Measurements from ENCODE around the gene ADCY2.

Gene ADCY2

DNA sequence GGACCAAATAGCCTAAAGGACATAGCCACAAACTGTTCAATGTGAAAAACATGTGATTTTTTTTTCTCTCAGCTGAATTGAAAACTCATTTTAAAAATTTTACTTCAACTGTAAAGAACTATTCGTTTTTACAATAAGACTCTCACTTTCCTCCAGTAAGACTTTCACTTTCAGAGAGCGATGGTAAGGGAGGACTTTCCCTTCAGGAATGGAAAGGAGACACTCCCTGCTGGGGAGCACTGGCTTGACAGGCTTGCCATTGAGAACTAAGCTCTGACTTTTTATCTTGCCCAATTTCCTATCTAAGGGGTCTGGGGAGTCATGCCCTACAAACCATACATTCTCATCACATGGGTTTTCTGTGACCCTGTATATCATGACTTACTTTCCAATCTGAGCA lies 268.3 kb downstream of the ADCY2 start:
- DNase-seq (ENCODE audit: low read depth in 2 of 2): no peak

DNA sequence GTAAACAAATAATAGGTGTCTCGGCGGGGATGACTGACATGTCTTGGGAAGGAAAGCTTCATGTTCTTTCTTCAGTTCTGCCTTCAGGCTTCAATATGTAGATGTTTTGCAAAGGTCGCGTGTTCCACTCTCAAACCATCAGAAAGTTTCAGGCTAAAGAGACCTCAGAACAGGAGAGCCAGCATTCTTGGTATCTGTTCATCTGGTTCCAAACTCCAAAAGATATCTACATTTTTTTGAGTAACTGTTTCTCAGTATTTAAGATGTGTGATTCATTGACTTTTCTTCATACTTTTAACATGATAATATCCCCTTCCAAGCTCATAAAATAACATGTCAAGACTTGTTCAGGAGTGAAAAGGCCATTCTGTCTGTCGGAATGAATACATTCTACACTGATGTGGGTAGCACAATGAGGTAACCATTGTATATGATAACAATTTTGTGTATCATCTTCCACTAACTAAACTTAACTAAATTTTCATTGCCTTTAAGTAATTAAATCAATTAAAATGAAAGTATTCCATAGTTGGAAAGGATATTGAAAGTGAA lies 271.4 kb downstream of the ADCY2 start:
- no peak for DNase-seq (ENCODE audit: low read depth in 2 of 2)

DNA sequence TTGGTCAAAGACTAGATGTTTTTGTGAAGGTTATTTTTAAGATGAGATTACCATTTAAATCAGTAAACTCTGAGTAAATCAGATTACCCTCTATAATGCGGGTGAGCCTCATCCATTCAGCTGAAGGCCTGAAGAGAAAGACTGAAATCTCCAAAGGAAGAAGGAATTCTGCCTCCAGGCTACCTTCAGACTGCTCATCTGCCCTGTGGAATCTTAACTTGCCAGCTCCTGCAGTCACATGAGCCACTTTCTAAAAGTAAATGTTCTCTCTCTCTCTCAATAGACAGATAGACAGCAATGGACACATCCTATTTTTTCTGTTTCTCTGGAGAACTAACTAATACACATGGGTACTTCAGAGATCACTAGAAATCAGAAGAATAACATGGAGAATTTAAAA lies 272.2 kb downstream of the ADCY2 start:
- no peak for DNase-seq (ENCODE audit: low read depth in 2 of 2)

DNA sequence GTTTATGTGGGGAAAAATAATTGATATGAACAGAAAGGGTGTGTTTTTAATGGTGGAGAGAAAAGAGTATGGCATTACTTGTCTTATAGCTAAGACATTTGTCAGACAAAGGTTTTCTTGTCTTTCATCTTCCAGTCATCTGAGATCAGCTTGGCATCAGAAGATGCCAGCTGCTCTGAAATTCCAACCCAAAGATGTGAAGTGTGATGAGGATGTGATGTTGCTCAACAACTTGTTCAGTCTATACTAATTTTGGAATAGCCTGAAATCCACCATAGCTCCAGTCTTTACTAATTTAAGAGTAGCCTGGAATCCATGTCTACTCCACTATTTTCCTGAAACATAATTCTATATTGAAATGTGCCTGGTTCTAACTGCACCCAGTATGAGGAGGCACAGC lies 272.7 kb downstream of the ADCY2 start:
- DNase-seq (ENCODE audit: low read depth in 2 of 2): no peak

DNA sequence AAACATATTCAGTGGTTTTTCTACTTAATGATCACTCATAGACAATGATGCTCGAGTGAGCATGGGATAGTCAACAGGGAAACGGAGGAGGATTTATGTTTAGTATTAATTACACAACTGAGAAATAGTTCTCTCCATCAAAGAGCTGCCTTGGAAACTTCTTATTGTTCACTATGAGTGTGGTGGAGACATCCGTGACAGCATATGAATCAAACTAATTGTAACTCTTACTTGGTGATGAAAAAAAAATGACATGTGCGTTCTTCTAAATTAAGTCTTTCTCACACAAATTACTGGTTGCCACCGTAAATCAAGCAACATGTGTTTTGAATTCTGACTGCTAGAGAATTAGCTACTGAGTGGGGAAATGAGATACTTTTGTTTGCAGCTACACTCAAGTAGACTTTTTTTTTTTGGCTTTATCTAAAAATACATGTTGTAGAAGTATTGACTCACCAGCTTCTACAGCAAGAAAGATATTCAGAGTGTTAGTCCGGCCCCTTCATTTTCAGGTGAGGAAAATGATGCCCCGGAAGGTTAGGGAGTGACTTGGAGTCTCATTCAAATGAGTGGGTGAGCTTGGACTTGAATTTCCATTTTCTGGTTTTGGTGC lies 275.5 kb downstream of the ADCY2 start:
- no peak for DNase-seq (ENCODE audit: low read depth in 2 of 2)

DNA sequence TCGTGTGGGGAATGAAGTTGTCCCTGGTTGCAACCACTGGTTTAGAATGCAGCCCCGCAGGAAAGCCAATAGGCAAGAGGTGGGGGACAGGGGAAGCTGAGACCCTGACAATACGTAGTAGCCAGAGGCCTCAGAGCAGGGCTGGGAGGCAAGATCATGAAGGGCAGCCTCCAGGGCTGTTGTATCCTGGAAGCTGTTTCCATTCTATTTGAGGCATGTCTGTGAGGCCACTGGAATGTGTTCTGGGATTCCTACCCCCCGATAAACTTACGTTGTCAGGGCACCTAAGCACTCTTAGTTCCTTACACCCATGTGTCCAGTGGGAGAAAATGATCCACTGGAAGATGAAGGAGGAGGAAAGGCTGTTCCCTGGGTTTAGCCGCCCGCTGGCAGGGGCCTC lies 277.7 kb downstream of the ADCY2 start:
- no peak for DNase-seq (ENCODE audit: low read depth in 2 of 2)

DNA sequence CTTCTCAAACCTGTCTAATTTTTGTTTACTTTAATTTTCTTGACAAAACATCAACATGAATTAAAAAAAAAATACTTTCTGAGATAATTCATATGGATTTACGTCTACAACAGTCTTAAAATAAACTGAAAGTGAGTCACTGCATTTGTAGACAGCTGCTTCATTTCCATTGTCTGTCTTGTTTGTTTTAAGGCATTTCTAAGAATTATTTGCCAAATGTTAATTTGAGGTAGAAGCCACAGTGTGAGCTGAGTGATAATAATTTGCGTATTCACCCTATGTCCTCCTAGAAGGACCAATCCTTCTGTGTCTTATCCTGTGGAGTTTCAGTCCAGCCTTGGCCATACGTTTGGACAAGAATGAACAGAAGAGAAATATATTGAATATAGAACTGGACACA lies 280.5 kb downstream of the ADCY2 start:
- DNase-seq (ENCODE audit: low read depth in 2 of 2): no peak

DNA sequence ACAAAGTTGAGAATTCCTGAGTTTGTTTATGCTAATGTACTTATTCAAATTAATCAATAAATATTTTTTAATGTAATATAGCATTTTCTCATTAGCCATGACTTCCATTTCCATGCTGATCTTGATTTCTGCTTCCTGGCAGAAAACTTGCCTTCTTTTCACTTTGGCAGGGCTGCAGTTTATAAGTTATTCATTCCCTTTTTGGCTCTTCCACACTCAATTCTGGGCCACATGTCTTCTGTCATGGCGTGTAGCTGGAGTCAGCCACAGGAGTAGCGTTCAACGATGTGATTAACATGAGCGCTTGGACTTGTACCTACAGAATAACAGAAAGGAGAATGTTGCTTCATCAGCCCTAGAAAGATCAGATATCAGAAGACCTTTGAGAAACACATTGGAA lies 282.1 kb downstream of the ADCY2 start:
- no peak for DNase-seq (ENCODE audit: low read depth in 2 of 2)

DNA sequence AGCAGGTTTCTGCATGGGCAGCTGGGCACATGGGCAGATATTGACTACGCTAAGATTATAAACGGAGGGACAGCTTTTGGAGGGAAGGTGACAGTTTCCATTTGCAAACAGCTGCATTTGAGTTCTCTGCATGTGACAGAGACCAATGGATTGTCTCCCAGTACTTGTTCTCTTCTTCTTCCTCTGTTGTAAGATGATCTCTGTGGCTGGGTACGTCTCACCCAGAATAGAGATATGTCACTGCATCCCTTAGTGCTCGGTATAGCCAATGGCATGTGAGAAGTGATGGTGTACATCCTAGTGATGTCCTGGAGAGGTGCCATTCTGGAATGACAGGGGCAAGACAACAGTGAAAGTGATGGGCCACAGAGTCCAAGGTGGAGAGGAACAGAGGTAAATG lies 283.7 kb downstream of the ADCY2 start:
- no peak for DNase-seq (ENCODE audit: low read depth in 2 of 2)

DNA sequence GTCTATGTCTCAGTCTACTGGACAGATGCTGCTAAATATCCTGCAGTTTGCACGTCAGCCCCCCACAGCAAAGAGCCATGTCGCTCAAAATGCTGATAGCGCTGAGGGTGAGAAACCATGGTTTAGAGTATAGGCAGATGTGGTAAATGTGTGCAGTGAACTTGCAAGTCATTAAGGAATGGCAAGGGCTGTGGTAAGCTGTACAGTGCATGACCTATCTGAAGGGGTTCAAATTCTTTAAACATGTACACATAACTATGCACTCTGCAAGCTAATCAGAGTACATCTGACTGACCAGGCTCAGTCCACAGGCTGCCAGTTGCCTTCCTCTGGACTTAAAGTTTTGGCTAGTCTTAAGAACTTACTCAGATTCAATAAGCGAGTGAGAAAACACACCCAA lies 284.3 kb downstream of the ADCY2 start:
- no peak for DNase-seq (ENCODE audit: low read depth in 2 of 2)

DNA sequence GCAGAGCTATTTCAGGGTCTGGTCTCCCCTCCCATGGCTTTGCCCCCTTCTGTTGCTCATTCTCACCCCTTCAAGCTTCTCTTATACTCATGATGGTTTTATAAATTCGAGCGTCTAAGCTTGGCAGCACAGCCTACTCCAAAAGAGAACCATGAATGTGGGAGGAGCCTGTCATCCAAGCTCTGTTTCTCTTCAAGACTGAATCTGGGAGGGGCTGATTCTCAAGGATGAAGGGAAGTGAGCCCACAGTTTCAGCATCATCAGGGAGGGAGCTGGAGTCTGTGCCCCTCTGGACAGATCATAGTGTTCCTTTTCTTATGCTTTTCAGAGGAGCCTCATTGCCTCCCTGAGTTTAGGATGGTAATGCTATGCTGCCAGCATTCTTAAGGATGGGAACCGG lies 286.4 kb downstream of the ADCY2 start:
- no peak for DNase-seq (ENCODE audit: low read depth in 2 of 2)

DNA sequence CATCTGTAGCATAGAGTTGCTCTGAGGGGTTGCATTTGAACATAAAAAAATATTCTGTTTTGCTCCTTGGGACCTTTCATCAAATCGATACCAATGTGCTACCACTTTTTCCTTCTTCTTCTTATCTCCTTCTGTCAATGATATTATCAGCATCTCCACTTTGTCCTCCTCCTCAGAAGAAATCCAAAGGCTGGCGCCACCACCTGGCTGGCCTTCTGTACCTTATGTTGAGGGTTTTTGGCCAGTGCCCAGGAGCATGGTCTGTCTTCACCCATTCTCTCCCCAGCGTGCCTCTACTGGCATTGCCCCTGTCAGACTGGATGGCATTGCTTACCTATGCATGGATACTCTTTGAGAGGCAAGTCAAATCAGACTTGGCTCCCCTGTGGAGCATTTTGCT lies 287.8 kb downstream of the ADCY2 start:
- no peak for DNase-seq (ENCODE audit: low read depth in 2 of 2)

DNA sequence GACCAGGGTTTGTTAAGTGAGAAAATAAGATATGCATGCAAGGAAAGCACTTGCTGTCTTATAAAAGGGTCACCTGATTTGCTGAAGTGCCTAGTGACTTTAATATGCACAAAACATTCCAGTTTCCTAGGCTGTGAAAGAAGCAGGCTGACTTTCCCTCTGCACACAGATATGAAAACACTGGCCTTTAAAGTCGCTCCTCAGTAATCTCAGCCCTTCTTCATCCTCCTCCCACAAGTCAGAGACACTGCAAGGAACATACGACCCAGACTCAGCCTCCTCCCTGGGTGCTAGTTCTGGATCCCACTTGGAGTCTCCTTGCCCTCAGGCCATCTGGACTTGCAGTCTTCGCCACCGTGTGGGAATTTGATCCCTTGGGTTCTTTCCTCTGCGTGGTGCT lies 288.9 kb downstream of the ADCY2 start:
- no peak for DNase-seq (ENCODE audit: low read depth in 2 of 2)

DNA sequence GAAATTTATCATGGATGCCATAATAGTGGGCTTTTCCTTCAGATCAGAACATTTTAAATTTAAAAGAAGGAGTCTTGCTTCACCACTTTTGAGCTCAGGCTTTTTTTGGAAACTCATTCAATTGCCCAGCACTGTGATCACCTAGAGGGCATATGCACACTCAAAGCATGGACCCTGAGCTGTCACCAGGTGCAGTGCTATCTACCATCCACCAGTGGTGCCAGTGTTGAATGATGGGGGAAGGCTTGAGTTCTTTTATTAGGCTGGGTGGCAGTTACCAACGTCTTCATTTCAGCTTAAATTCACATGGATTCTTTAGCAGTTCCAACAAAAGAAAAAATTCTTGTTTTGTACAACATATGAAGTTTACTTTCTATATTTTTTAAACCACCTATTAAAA lies 290.9 kb downstream of the ADCY2 start:
- DNase-seq (ENCODE audit: low read depth in 2 of 2): no peak

DNA sequence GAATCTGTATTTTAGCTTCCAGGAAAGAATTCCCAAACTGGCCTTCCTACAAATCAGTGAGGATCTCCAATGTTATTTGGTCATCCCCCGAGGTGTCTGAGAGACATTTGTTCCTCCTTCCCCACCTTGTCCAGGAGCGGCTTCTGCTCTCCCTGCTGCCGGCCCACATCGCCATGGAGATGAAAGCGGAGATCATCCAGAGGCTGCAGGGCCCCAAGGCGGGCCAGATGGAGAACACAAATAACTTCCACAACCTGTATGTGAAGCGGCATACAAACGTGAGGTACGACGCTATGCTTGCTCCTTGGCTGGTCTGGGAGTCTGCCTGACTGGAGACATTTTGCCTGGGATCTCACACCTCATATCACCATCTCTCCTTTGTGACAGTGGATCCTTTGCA lies 294.6 kb downstream of the ADCY2 start:
- DNase-seq (ENCODE audit: low read depth in 2 of 2): no peak

DNA sequence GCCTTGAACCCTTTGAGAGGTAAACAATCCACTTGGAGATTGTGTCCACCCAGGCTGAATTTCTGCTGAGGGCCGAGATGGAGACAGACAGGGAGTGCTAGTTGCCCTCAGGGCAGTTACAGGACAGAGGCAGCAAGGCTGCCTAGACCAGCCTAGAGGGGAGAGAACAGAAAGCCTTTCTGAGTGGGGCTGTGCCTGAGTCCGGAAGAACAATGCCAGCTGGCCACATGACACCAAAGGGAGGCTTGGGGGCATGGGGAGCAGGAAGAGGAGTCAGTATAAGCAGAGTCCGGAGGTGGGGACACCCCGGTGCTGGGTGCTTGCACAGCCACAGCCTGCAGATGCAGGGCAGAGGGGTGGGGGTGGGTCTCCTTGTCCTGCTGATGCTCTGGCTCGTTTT lies 309.3 kb downstream of the ADCY2 start:
- DNase-seq (ENCODE audit: low read depth in 2 of 2): no peak

DNA sequence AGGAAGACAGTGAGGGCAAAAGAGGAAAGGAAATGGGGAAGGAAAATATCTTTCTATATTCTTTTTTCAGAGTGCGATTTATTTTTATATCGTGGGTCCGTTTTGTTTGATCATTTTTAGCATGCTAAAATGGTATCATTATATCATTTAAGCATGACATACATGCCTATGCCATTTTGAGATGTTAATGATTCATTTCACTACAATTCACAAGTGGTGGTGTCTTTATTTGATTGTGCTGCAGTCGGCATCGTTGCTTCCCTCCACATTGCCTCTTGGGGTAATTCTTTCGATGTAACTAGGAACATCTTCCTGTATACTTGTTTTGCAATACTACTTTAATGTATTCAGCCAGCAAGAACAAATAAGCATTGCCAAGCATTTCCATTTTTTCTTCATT lies 309.8 kb downstream of the ADCY2 start:
- no peak for DNase-seq (ENCODE audit: low read depth in 2 of 2)

DNA sequence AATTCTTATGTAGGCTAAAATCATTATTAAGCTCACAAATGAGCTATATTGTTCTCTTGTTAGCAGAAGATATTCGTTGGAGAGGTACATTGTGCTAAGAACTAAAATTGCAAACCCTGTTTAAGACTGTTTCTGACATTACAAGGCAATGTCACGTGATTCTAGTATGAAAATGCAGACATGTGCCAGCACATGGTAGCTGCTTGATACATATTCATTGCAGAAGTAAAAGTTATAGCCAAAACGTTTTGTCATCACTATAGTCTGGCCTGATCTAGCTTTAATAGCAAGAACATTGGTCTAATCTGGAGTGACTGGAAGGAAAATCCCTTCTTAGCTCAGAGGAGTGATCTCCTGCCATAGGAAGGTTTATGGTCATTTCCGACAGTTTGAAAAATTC lies 310.3 kb downstream of the ADCY2 start:
- DNase-seq (ENCODE audit: low read depth in 2 of 2): no peak

DNA sequence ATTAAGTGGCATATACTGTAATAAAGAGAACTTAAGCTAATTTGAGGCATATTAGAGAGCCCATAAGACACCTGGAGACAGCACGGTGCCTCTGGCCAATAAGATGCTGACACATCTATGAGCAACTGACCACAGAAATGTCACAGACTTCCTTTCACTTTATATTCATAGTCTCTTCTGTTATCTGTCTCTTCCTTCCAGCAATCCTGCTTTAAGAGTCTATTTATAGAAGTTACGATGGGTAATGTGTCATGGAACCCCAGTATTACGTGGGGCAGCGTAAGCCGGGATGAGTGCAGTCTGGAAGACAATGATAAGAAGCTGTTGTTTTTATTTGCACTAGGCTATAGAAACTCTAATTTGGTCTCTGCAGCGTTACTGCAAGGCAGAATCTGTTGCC lies 318.2 kb downstream of the ADCY2 start:
- DNase-seq (ENCODE audit: low read depth in 2 of 2): no peak

DNA sequence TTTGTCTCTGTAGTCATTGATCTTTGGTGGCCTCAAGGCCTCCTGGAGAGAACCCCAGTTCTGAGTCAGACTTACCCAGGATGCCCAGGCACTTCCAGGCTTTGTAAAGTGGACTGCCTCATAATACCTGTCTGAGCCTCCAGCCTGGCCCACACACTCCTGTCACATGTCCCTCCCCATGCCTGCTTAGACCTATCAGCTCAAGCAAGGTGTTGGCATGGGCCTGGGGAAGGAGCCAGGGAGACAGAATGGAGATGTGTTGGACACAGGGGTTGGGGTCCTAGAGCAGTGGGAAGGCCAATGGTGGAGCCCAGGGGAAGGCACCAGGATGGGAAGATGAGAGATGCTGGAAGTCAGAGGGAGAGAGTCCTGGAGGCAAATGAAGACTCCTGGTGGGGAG lies 318.8 kb downstream of the ADCY2 start:
- DNase-seq (ENCODE audit: low read depth in 2 of 2): no peak

DNA sequence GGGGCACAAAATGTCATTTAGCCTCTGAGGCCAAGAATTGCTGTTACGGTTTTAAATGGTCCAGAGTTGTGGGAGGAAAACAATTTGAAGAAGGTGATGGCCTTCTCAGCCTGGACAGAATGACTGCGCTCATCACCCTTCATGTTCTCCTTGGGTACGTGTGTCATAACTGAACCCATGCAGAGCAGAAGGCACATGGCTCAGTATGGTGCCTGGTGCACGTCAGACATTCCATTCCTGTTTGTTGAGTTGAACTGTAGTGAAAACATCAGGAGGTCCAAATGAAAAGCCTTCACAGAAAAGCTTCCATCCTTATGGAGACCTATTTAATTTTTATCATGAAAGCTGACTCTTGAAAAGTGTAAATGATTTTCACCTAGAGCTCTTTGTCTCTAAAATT lies 321.8 kb downstream of the ADCY2 start:
- DNase-seq (ENCODE audit: low read depth in 2 of 2): no peak

DNA sequence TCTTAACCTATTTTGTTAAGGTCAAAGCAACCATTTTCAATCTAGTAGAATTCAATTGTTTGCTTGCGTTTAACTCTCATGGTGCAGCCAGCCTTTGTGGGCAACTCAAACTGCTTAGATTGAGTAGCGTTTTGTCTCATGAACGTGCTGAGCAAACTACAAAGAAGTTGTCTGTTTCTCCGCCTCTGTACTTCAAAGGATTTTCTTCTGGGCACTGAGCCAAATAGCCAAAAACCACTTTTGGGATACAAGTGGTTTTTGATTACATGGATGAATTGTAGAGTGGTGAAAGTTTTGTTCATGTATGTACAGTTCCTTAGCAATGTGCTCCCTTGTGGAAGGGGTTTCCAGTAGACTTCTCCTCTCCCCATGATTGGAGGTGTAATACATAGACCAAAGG lies 332.1 kb downstream of the ADCY2 start:
- no peak for DNase-seq (ENCODE audit: low read depth in 2 of 2)

DNA sequence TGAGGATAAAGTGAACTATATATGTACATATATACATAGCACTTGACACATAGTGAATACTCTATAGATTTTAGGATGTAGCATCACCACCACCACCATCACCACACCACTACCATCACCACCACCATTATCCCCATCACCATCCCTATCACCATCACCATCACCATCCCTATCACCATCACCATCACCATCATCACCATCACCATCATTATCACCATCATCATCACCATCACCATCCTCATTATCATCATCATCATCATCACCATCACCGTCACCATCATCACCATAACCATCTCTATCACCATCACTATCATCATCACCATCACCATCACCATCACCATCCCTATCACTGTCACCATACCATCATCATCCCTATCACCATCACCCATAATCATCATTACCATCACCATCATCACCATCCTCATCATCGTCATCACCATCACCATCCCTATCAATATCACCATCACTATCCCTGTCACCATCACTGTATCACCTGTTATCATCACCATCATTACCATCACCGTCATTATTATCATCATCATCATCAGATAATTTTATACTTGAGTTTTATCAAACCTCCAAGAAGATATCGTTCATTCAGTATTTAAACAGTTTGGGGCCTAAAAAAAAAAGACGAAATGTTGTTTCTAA lies 345.6 kb downstream of the ADCY2 start:
- DNase-seq (ENCODE audit: low read depth in 2 of 2): no peak

DNA sequence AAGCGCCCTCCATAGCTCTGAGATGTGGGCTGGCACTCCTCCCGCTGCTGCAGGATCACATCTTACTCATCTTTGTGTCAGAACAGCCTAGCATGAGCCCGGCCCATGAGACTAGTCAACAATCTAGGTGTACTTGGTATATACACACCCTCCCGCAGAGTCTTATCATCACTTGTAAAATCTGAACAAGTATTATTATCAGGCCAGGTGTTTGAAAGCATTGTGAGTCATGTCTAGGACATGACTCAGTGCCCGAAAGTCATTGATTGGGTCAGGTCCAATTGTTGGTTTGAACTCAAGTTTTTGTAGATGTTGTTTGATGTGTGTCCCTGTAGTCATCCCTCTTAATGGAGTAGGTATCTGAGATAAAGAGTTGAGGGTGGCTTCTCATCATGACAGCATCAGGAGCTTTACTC lies 346.3 kb downstream of the ADCY2 start:
- no peak for DNase-seq (ENCODE audit: low read depth in 2 of 2)
